Tibial nerve (tissue), 4 donors: ENCODE results near the gene ZBED4. TPM values are rescaled to one million over a fixed set of nuclear protein-coding genes. Genes with fewer than 3 reads are reported as not detected.
"Not testable (repeated sequence)": the region's sequence is repeated elsewhere in the genome, so short reads cannot be mapped to it uniquely, and the experiment has no call there.

Experiments
- DNase-seq, 2 donors: peaks; one replicate each; pipeline ENCODE4 v3.0.0-alpha.2; 2019; ENCODE audit warnings: low spot score in 2 of 2
- H3K27ac ChIP-seq, 4 donors: fragments of 200-600 bp; sonication (generic) in 3 of 4; one replicate each; pipeline ENCODE4 v1.5.1; 2017 to 2019; ENCODE audit warnings: mild to moderate bottlenecking in 1 of 4
- H3K27me3 ChIP-seq, 2 donors: fragments of 200-600 bp; sonication (generic) in 1 of 2; one replicate each; pipeline versions ENCODE4 v1.5.1 to v1.6.0; 2017 to 2019
- H3K36me3 ChIP-seq, 3 donors: fragments of 200-600 bp; sonication (generic); one replicate each; pipeline ENCODE4 v1.5.1; 2018 to 2019
- H3K4me1 ChIP-seq, 4 donors: fragments of 200-600 bp; sonication (generic) in 3 of 4; one replicate each; pipeline ENCODE4 v1.5.1; 2017 to 2019
- H3K4me3 ChIP-seq, 4 donors: fragments of 200-600 bp; sonication (generic) in 3 of 4; one replicate each; pipeline ENCODE4 v1.5.1; 2017 to 2019; ENCODE audit warnings: mild to moderate bottlenecking in 1 of 4, moderate library complexity in 1 of 4
- H3K9me3 ChIP-seq, 4 donors: fragments of 200-600 bp; sonication (generic) in 3 of 4; one replicate each; pipeline ENCODE4 v1.5.1; 2017 to 2019
- CTCF ChIP-seq, 5 experiments: fragments of 200-600 bp in 3 of 5; fragments of 450-650 bp in 2 of 5; sonication (generic) in 3 of 5; IDR thresholded peaks; one replicate each; pipeline ENCODE4 v1.5.1; 2016 to 2019; ENCODE audit warnings: antibody characterized with exemption in 5 of 5, mild to moderate bottlenecking in 3 of 5, moderate library complexity in 2 of 5
- EP300 ChIP-seq, 2 donors: sonication (generic); formaldehyde crosslinking; IDR thresholded peaks; one replicate each; pipeline ENCODE4 v1.6.1; 2017; ENCODE audit warnings: antibody characterized with exemption in 2 of 2, mild to moderate bottlenecking in 1 of 2
- POLR2A ChIP-seq, 2 donors: fragments of 450-650 bp; IDR thresholded peaks; one replicate each; pipeline ENCODE4 v1.6.1; 2017; ENCODE audit warnings: antibody characterized with exemption in 2 of 2, mild to moderate bottlenecking in 2 of 2, moderate library complexity in 2 of 2
- WGBS, 2 donors: methylation state at CpG; one replicate each; pipeline ENCODE4 v1.1.5; 2018; 5-methylcytosine and 5-hydroxymethylcytosine counted together
- total RNA-seq, 4 donors: library from RNA; depleted of rRNA; stranded (reverse); fragments of >200 nt; gene quantifications; one replicate each; pipeline ENCODE4 v1.1.0, GENCODE V29; 2016

Gene ZBED4
- total RNA-seq, 4 donors from 2014 or later: 5.9 to 12.3 (median 7.3) TPM

GRCh38 chr22:49815641-49816091 lies 38.0 kb upstream of the ZBED4 start:
- H3K27ac ChIP-seq: no peak overlapping the region
- WGBS, 2 donors: 85% methylated on average over 15 of the region's 15 CpGs
- no peaks in the 10 kb centered on the region for H3K9me3 ChIP-seq
- H3K27me3 ChIP-seq: no peaks in the 10 kb centered on the region
- peaks cover 0 to 74% (median 0%) of the 10 kb centered on the region in 3 donors for H3K36me3 ChIP-seq
- H3K4me1 ChIP-seq: peaks cover 0 to 66% (median 3%) of the 10 kb centered on the region in 4 donors
- H3K4me3 ChIP-seq: no peak overlapping the region
- no peak for DNase-seq
- TF ChIP-seq POLR2A (IDR thresholded peaks at IDR 0.05): no peak
- TF ChIP-seq EP300 (IDR thresholded peaks at IDR 0.05): no peak
- TF ChIP-seq CTCF (IDR thresholded peaks at IDR 0.05): no peak

GRCh38 chr22:49817359-49817758 lies 36.3 kb upstream of the ZBED4 start:
- 70 to 78% methylated on average over 3 of the region's 3 CpGs for WGBS, 2 donors

GRCh38 chr22:49820984-49821383 lies 32.7 kb upstream of the ZBED4 start:
- peaks cover 0 to 84% (median 17%) of the 10 kb centered on the region in 3 donors for H3K36me3 ChIP-seq
- WGBS, 2 donors: 49 to 51% methylated on average over 7 of the region's 7 CpGs
- no peaks in the 10 kb centered on the region for H3K9me3 ChIP-seq
- TF ChIP-seq POLR2A (IDR thresholded peaks at IDR 0.05) (no peak), EP300 (IDR thresholded peaks at IDR 0.05) (no peak), CTCF (IDR thresholded peaks at IDR 0.05) (no peak)
- no peak overlapping the region for H3K27ac ChIP-seq
- H3K4me1 ChIP-seq: peaks cover 0 to 75% (median 20%) of the 10 kb centered on the region in 4 donors
- DNase-seq: no peak
- no peak overlapping the region for H3K4me3 ChIP-seq
- H3K27me3 ChIP-seq: no peaks in the 10 kb centered on the region

More at GRCh38 chr22:49817359-49817758, 36.3 kb upstream of the ZBED4 start:
- Histone ChIP-seq H3K27ac (no peak overlapping the region), H3K27me3 (no peaks in the 10 kb centered on the region), H3K36me3 (peaks cover 0 to 86% (median 3%) of the 10 kb centered on the region in 3 donors), H3K4me3 (no peak overlapping the region), H3K9me3 (no peaks in the 10 kb centered on the region), H3K4me1 (peaks cover 0 to 71% (median 0%) of the 10 kb centered on the region in 4 donors)
- DNase-seq: no peak
- TF ChIP-seq CTCF (IDR thresholded peaks at IDR 0.05) (no peak), EP300 (IDR thresholded peaks at IDR 0.05) (no peak), POLR2A (IDR thresholded peaks at IDR 0.05) (no peak)

- not testable (repeated sequence) for H3K9me3 ChIP-seq, H3K4me3 ChIP-seq, H3K27ac ChIP-seq, DNase-seq, H3K27me3 ChIP-seq
- peaks cover 0 to 73% (median 24%) of the 10 kb centered on the region in 4 donors for H3K4me1 ChIP-seq
- WGBS, 2 donors: 65 to 73% methylated on average over 10 to 11 of the region's 11 CpGs
- H3K36me3 ChIP-seq: peaks cover 0 to 77% (median 17%) of the 10 kb centered on the region in 3 donors
Measured at GRCh38 chr22:49821741-49822140, 31.9 kb upstream of the ZBED4 start.

- Histone ChIP-seq H3K27ac (no peak overlapping the region), H3K9me3 (no peaks in the 10 kb centered on the region), H3K4me1 (peaks cover 0 to 62% (median 24%) of the 10 kb centered on the region in 4 donors), H3K27me3 (no peaks in the 10 kb centered on the region), H3K36me3 (peaks cover 0 to 59% (median 17%) of the 10 kb centered on the region in 3 donors), H3K4me3 (no peak overlapping the region)
- no peak for TF ChIP-seq POLR2A (IDR thresholded peaks at IDR 0.05)
- no peak for TF ChIP-seq EP300 (IDR thresholded peaks at IDR 0.05)
- 93% methylated on average over 47 to 53 of the region's 53 CpGs for WGBS, 2 donors
- DNase-seq: no peak
Measured at GRCh38 chr22:49823289-49824045, 30.2 kb upstream of the ZBED4 start.

- H3K4me3 ChIP-seq: no peak overlapping the region
- H3K9me3 ChIP-seq: no peaks in the 10 kb centered on the region
- WGBS, 2 donors: 90 to 92% methylated on average over 14 to 15 of the region's 16 CpGs
- TF ChIP-seq POLR2A (IDR thresholded peaks at IDR 0.05) (no peak), CTCF (IDR thresholded peaks at IDR 0.05) (no peak), EP300 (IDR thresholded peaks at IDR 0.05) (no peak)
- no peak overlapping the region for H3K27ac ChIP-seq
- peaks cover 0 to 50% (median 17%) of the 10 kb centered on the region in 3 donors for H3K36me3 ChIP-seq
- H3K4me1 ChIP-seq: peaks cover 0 to 61% (median 24%) of the 10 kb centered on the region in 4 donors
- no peaks in the 10 kb centered on the region for H3K27me3 ChIP-seq
- no peak for DNase-seq
Measured at GRCh38 chr22:49824185-49824925, 29.3 kb upstream of the ZBED4 start.
